SH-SY5Y (cell line): ENCODE results near the gene CFAP20DC.

ENCODE experiments used
- GATA2 ChIP-seq: IDR thresholded peaks from 2 replicates; pipeline ENCODE4 v1.6.1; 2011; ENCODE audit warnings: mild to moderate bottlenecking, low read depth, low read length
- GATA3 ChIP-seq: IDR thresholded peaks from 2 replicates; pipeline ENCODE4 v1.6.1; 2011; ENCODE audit warnings: low read depth, mild to moderate bottlenecking, low read length, moderate library complexity

DNA sequence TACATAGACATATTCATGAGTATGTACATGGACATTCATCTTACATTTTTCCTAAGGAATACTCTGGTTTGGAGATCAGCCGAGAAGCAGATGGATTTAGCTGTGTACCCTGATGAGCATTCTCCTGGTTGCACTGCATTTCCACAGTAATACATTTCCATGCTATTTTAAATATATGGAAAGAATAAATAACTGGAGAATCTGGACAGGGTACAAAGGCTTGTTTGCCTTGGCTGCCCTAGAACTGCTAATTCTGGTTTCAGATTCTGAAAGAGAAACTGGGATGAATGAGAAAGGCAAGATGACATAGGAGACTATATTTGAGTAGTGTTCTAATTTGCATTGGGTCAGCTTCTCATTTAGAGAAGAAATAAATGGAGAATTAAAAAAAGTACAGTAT is 192.4 kb downstream of the CFAP20DC start:
- TF ChIP-seq GATA2: no peak
- no peak for TF ChIP-seq GATA3
